OCI-M1 (cell line): ENCODE data around the gene KIDINS220.
"Not testable (repeated sequence)": the region's sequence is repeated elsewhere in the genome, so short reads cannot be mapped to it uniquely, and the experiment has no call there.

Experiments
- DNase-seq: peaks from one replicate; lab custom pipeline; 2025; lab: John Stamatoyannopoulos, UW

KIDINS220 gene

DNA sequence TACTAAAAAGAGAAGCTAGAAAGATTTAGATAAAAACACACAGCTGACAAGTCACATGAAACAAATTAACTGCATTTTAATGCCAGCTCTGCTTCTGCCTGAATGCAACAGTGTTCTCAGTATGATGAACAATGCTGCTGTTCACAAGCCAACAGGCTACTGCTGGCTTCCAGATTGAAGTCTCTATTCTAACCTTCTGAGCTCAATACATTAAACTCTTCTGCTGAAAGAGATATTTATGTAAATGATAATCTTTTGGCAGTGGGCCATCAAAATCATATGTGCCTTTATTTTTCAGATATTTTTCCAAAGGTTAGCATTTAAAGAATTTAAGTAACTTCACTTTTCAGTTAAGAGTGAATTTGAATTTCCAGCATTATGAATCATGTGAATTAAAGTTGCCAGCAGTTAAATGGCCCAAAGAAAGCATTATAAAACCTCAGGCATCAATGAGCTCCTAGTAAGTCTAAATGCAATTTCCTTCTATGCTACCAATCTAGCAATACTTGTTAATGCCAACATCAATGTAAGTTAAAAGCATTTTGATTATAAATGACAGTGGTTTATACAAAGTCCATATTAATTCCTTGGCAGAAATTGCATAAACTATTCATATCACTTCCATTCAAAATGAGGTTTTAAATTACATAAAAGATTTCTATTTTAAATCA lies 83.2 kb downstream of the KIDINS220 start:
- peak; percentile 31 for DNase-seq

- no peak for DNase-seq
These were observed 83.8 kb downstream of the KIDINS220 start for GRCh38 chr2:8753609-8754008.

DNA sequence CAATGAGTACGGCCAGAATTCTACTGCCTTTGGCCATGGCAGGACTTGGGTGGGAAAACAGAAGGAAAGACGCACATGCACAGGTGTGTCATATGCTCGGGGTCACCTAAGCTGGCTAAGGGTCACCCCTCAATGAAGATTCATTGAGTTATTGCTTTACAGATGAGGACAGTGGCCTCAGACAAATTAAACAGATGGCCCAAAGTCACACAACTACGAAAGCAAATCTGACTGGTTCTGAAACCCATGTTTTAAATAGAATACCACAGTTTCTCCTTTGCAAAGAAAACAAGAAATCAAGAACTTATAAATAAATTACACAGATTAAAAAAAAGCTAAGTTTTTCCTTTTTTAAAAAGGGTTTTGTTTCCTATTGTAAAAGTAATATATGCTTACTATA lies 85.0 kb downstream of the KIDINS220 start:
- no peak for DNase-seq

- no peak for DNase-seq
These were observed 87.2 kb downstream of the KIDINS220 start for GRCh38 chr2:8750221-8750620.

DNA sequence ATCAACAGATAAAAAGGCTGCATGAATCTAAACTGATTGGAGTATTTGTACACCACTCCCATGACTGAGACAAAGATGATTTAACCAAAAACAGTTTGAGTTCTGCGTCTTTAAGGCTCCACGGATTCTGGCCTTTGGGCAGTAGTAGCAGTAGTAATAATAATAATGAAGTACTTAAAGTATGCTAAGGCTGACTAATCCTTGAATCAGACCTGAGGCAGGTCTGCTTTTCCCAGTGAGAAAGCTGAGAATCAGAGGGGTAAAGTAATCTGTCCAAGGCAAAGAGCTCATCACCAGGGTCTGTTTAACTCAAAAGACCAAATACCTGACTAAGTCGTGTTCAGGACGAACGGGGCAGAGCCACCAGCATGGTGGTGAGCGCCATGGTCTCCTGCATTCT lies 94.2 kb downstream of the KIDINS220 start:
- DNase-seq: no peak

- no peak for DNase-seq
These were observed 97.3 kb downstream of the KIDINS220 start for GRCh38 chr2:8740136-8740535.

DNA sequence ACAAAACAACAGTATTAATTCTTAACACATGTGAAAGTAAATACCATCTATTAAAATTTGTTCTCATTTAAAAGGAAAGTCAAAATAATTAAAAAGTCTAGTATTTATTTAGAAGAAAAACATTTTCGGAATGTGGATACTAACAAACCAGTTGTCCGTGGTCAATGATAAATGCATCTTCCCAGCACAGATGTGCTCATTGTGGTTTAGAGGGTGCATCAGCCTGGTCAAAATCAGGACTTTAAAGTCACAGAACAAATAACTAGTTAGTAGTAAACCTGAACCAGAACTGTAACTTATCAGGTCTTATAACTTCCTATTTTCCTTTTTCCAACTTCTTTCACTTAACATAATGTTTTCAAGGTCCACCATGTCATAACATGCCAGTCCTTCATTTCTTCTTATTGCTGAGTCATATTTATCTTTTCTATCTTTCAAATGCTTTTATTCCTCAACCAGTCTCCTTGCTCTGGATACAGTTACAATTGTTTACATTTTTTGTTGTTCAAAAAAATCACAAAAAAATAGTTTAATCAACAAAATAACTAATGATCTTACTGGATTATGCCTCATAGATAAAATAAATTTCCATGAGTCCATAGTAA lies 99.7 kb downstream of the KIDINS220 start:
- peak; percentile 43 for DNase-seq

GRCh38 chr2:8732601-8733000 lies 104.8 kb downstream of the KIDINS220 start:
- DNase-seq: no peak

GRCh38 chr2:8729939-8730338 lies 107.5 kb downstream of the KIDINS220 start:
- no peak for DNase-seq

DNA sequence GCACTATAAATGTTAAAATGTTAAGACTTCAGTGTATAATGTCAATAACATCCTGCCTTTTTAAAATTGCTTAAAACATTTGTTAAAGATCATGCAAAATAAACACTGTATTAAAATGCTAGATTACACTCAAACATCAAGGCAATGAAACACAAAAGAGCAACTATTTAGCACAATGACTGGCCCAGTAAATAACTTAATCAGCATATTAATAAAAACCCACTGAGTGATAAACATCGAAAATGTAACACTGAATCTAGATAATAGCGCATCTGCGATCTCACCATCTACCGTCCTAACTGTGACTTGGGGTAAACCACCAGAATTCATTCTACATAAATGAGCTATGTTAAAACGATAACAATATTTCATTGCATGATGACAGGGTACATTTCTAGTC lies 108.3 kb downstream of the KIDINS220 start:
- DNase-seq: not testable (repeated sequence)

DNA sequence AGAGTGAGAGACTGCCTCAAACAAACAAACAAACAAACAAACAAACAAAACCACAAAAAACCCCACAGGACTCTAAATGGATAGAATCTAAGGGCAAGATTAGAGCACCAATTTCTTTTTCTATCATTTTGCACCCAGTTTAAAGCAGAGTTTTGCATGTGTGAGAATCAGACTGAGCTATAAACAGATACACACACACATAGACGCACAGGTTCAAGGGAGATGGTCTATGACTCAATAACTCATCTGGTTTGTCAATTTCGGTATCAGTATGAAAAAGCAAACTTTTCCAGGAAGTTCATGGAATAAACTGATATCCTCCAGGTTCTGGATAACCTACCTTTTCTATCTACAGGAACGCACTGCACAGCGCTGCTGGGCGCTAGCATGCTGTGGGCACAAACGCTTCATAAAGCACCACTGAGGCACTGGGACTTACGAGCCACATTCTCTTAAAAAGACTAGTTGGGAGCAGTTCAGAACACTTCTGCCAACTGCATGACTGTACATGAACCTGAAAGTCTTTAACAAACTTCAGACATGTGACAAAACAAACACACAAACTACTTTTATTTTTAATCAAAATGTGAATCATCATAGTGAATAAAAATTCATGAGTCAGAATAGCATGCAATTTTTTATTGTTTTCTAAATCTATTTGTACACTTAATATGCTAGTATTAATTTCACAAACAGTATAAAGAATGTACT lies 109.0 kb downstream of the KIDINS220 start:
- DNase-seq: no peak

DNA sequence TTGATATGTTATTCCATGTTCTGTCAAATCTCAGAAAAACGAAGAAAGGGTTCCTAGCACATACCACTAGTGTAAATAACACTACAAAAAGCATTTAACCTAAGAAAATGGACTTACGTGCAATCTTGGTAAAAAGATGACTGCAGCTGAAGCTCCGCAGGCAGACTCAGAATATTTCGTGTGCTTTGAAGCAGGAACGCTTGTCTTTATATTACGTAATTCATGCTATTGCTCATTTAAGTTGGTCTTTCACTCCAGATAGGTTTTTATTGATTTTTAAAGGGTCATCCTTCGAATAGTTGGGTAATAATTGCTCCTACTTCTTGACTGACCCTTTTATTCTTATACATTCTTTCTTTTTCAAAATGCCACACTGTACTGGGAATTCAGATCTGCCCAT lies 111.6 kb downstream of the KIDINS220 start:
- DNase-seq: no peak

- DNase-seq: no peak
These were observed 114.4 kb downstream of the KIDINS220 start for GRCh38 chr2:8722986-8723385.

- DNase-seq: no peak
These were observed 116.0 kb downstream of the KIDINS220 start for GRCh38 chr2:8721410-8721809.

GRCh38 chr2:8720741-8721140 lies 116.7 kb downstream of the KIDINS220 start:
- DNase-seq: no peak

DNA sequence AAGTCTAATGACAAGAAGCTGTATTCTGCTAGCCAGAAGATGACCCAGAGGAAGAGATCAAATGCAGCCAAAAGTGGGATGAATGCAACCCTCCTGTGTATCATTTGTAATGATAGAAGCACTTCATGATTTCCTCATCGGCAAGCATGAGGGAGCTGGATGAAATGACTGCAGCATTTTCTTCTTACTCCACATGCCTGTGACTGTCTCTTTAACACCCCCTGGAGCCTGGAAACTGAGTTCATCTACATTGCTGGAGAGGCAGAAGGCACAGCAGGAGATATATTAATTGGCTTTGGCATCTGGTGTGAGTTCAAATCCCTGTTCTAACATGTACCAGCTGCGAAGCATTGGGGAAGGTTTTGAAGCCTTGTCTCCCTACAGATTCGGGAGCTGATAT lies 117.9 kb downstream of the KIDINS220 start:
- DNase-seq: no peak

DNA sequence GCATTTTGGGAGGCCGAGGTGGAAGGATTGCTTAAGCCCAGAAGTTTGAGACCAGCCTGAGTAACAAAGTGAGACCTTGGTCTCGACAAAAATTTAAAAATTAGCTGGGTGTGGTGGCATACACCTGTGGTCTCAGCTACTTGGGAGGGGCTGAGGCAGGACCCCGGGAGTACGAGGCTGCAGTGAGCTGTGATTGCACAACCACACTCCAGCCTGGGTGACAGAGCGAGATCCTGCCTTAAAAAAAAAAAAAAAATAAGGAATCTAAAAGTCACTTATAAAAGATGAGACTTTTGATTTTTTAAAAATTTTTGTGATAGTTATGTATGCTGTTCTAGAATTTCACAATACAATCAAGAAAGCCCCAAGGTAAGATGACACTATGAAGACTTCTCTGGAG lies 122.4 kb downstream of the KIDINS220 start:
- DNase-seq: no peak

- DNase-seq: no peak
These were observed 123.1 kb downstream of the KIDINS220 start for GRCh38 chr2:8714283-8714682.

DNA sequence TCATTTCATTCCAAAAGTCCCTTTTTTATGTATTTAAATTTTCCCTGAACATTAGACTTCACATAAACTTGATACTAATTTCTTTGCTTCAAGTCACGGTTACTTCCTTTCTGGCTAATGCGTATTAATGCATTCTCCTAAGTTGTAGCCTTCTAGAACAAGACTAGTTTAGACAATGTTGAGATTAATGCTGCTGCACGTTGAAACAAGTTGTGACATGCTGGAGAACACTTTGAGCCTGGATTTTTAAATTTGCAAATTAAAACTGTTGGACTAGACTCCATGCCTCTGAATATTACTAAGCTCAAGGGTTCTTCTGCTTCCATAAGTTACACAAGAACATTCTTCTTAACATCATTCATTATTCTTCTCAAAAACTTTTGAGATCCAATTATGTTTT lies 126.5 kb downstream of the KIDINS220 start:
- no peak for DNase-seq

GRCh38 chr2:8709611-8710010 lies 127.8 kb downstream of the KIDINS220 start:
- no peak for DNase-seq

GRCh38 chr2:8704906-8705305 lies 132.5 kb downstream of the KIDINS220 start:
- no peak for DNase-seq

DNA sequence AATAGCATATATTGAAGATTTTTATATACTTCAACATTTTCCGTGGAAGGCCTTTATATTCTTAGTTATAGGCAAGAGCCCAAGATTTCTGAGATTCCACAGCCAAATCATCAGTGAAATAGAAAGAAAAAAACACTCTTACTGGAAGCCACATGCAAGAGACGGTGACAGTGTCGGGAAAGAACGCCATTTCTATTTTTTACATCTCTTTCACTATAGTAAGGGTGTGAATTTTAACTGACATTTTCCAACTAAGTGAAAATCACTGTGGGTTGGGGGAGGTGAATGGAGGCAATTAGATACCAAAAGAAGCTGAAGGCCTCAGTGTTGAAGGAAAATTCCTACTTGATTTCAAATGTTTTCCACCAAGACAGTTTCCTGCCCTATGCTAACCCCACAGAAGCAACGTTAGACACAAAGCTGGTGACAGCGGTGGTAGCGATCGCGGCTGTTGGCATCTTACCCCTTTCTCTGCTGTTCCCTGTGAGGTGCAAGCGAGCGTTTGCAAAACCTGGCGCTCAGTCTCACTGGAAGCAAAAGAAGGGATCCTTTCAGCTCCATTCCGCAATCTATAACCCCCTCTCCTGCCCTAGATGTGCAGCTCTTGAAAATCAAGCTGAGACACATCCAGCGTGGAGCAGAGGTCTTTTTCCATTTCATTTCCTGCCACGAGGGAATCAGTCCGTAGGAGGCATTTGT lies 135.6 kb downstream of the KIDINS220 start:
- no peak for DNase-seq

DNA sequence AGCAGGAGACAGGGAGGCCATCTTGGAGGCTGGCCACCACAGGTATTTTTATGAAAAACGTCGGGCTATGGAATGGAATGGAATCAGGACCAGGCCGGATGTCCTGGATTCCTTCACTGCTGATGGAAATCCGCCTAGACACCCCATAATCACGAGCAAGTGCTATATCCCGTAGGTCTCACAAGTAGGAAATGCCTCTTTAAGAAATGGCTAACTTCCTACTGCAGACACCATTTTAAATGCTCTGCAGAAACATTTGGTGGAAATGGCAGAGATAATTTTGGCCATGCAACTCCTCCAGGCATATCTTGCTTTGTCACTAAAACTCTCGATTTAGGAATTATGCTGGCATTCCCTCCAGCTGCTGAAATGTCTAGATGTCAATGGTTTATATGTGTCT lies 137.6 kb downstream of the KIDINS220 start:
- no peak for DNase-seq
